Measurements from ENCODE around the gene SPATS1. TPM values are rescaled to one million over a fixed set of nuclear protein-coding genes. Genes with fewer than 3 reads are reported as not detected.
A peak's percentile ranks its signal among the peaks of the same experiment; 100 is the strongest.

The SPATS1 gene
- total RNA-seq (1 to 10 TPM in 1 of 7 donors, under 1 TPM in 2, not detected in 4; 0.25 to 1.4 (median 0.28) TPM), polyA plus RNA-seq (not detected)
- long read RNA-seq, donor 1: 0 reads
- long read RNA-seq, donor 2: 0 reads
- long read RNA-seq, donor 3: 0 reads

- peak; percentile 32 to 61 (median 52) for DNase-seq
- Histone ChIP-seq H3K4me1 (ENCODE audit: insufficient read depth) (peaks cover 3% of the 10 kb centered on the region), H3K4me3 (no peak within 1 kb of the TSS), H3K27ac (peak within 1 kb of the TSS in 1 of 2 donors; percentile 55), H3K27me3 (no peaks in the 10 kb centered on the region), H3K36me3 (no peaks in the 10 kb centered on the region), H3K9me3 (no peaks in the 10 kb centered on the region)
- intact Hi-C loops (cut with DNase I): no loop called here
- no peak for TF ChIP-seq POLR2A (IDR thresholded peaks at IDR 0.05)
- WGBS, 3 donors: 3 to 4% (median 3%) methylated on average over 31 of the region's 31 CpGs
Observed at GRCh38 chr6:44342489-44342888, at the start of gene SPATS1. TSS of gene SPATS1 (plus strand) at chr6:44342650. CDS start at chr6:44343096, 446 bp downstream.

GRCh38 chr6:44292661-44293365 lies 49.6 kb upstream of the SPATS1 start:
- no peak overlapping the region for H3K27ac ChIP-seq
- no peaks in the 10 kb centered on the region for H3K36me3 ChIP-seq
- no peak for DNase-seq
- H3K9me3 ChIP-seq: no peaks in the 10 kb centered on the region
- no peak overlapping the region for H3K4me3 ChIP-seq
- TF ChIP-seq POLR2A (IDR thresholded peaks at IDR 0.05): no peak
- WGBS, 3 donors: 68 to 74% (median 68%) methylated on average over 4 of the region's 4 CpGs
- no peaks in the 10 kb centered on the region for H3K4me1 ChIP-seq (ENCODE audit: insufficient read depth)
- no peaks in the 10 kb centered on the region for H3K27me3 ChIP-seq
- intact Hi-C loops (cut with DNase I): loop anchor here in 1 of 4 donors (1.0 kb wide), 1 partner anchor 156 kb away; no protein-coding TSS in a partner anchor

GRCh38 chr6:44294832-44295791 lies 47.3 kb upstream of the SPATS1 start:
- 52 to 72% (median 65%) methylated on average over 7 of the region's 7 CpGs for WGBS, 3 donors
- TF ChIP-seq EP300 (IDR thresholded peaks at IDR 0.05): no peak
- no peak for TF ChIP-seq CTCF (IDR thresholded peaks at IDR 0.05)
- no peak for TF ChIP-seq POLR2A (IDR thresholded peaks at IDR 0.05)
- no peak for DNase-seq
- Histone ChIP-seq H3K4me3 (no peak overlapping the region), H3K4me1 (ENCODE audit: insufficient read depth) (no peaks in the 10 kb centered on the region), H3K36me3 (no peaks in the 10 kb centered on the region), H3K9me3 (no peaks in the 10 kb centered on the region), H3K27ac (no peak overlapping the region), H3K27me3 (no peaks in the 10 kb centered on the region)
- intact Hi-C loops (cut with DNase I): no loop called here

- Histone ChIP-seq H3K4me1 (ENCODE audit: insufficient read depth) (no peaks in the 10 kb centered on the region), H3K9me3 (no peaks in the 10 kb centered on the region), H3K27me3 (no peaks in the 10 kb centered on the region), H3K36me3 (no peaks in the 10 kb centered on the region), H3K4me3 (peak overlapping the region; percentile 46), H3K27ac (no peak overlapping the region)
- WGBS, 3 donors: 1 to 2% (median 1%) methylated on average over 32 to 86 of the region's 86 CpGs
- intact Hi-C loops (cut with DNase I): no loop called here
- no peak for TF ChIP-seq EP300 (IDR thresholded peaks at IDR 0.05)
- no peak for TF ChIP-seq CTCF (IDR thresholded peaks at IDR 0.05)
- no peak for TF ChIP-seq POLR2A (IDR thresholded peaks at IDR 0.05)
- peak; percentile 42 to 78 (median 66) for DNase-seq
Observed at GRCh38 chr6:44297063-44298038, 45.1 kb upstream of the SPATS1 start.

All from ovary (tissue), 10 donors.